HepG2 (cell line): Measurements from ENCODE around the gene GCNT2. TPM values are rescaled to one million over a fixed set of nuclear protein-coding genes. Genes with fewer than 3 reads are reported as not detected.

Experiments
- ATAC-seq: fragments of 200-7000 bp; cut with Tn5 transposase; 3 replicates; pipeline ENCODE4 v1.9.1; 2020; ENCODE audit warnings: mild to moderate bottlenecking, moderate library complexity
- BruUV-seq: library from RNA; stranded (reverse); fragments of 400-500 nt; replicated peaks from 2 replicates; lab custom pipeline; 2021; lab: Mats Ljungman, UMichigan
- CTCF ChIA-PET: fragments of 300-600 bp; formaldehyde crosslinking; extraction: SDS; loops from one replicate; lab custom pipeline; 2021; ENCODE audit warnings: low total read pairs, inconsistent platforms, low intra/inter-chr PET ratio; lab: Yijun Ruan, JAX
- POLR2A ChIA-PET: fragments of 350-600 bp; sonication (Branson Sonifier 250); formaldehyde crosslinking; loops from one replicate; lab custom pipeline; 2020; ENCODE audit warnings: antibody characterized with exemption, inconsistent platforms; lab: Yijun Ruan, JAX
- DNase-seq: peaks from one replicate; pipeline ENCODE4 v3.0.0-alpha.2; 2015; ENCODE audit warnings: low spot score
- FAIRE-seq: peaks from 3 replicates; lab custom pipeline; 2011; peaks lifted over from hg19 to GRCh38; lab: Jason Lieb, UNC
- H2AFZ ChIP-seq: one replicate; pipeline ENCODE4 v1.6.1; 2011; ENCODE audit warnings: low read length, inconsistent platforms
- H3K27ac ChIP-seq: fragments of 300-600 bp; 3 replicates; pipeline ENCODE4 v1.8.0; 2011; ENCODE audit warnings: mixed run types, mild to moderate bottlenecking, mixed read lengths, low read length, inconsistent platforms; ENCODE audit not compliant: insufficient read depth; ENCODE audit errors: extremely low read length
- H3K27me3 ChIP-seq, 2 experiments: fragments of 200-600 bp in 1 of 2; 2 replicates in 1 of 2; 3 replicates in 1 of 2; pipeline versions ENCODE4 v1.6.0 to v1.8.0; 2011; ENCODE audit warnings: low read length in 2 of 2, mild to moderate bottlenecking in 2 of 2, moderate library complexity in 2 of 2, inconsistent platforms in 1 of 2; ENCODE audit not compliant: insufficient read depth in 2 of 2, control insufficient read depth in 1 of 2
- H3K36me3 ChIP-seq, 2 experiments: fragments of 200-600 bp in 1 of 2; replicated peaks in 1 of 2; 2 replicates in 1 of 2; 3 replicates in 1 of 2; pipeline versions ENCODE4 v1.5.1 to v1.8.0; 2011; ENCODE audit warnings: low read length in 2 of 2, inconsistent platforms in 1 of 2; ENCODE audit not compliant: insufficient read depth in 2 of 2, control insufficient read depth in 1 of 2
- H3K4me1 ChIP-seq: 2 replicates; pipeline ENCODE4 v1.5.1; 2012; ENCODE audit warnings: low read length, inconsistent platforms; ENCODE audit not compliant: insufficient read depth
- H3K4me2 ChIP-seq: 2 replicates; pipeline ENCODE4 v1.6.0; 2011; ENCODE audit warnings: low read depth, low read length, inconsistent platforms
- H3K4me3 ChIP-seq, 3 experiments: fragments of 200-600 bp in 1 of 3; sonication (generic), shearing (Covaris generic) in 1 of 3; replicated peaks in 1 of 3; 2 replicates each; pipeline ENCODE4 v1.5.1; 2011 to 2016; ENCODE audit warnings: low read length in 3 of 3, inconsistent platforms in 2 of 3, low read depth in 2 of 3, mild to moderate bottlenecking in 2 of 3, control low read depth in 1 of 3, mixed read lengths in 1 of 3; ENCODE audit not compliant: insufficient read depth in 1 of 3
- H3K79me2 ChIP-seq: one replicate; pipeline ENCODE4 v1.6.1; 2011; ENCODE audit warnings: low read length, inconsistent platforms; ENCODE audit not compliant: insufficient read depth
- H3K9ac ChIP-seq: 2 replicates; pipeline ENCODE4 v1.6.0; 2011; ENCODE audit warnings: mild to moderate bottlenecking, low read depth, low read length, inconsistent platforms; ENCODE audit not compliant: insufficient read depth
- H3K9me3 ChIP-seq: 2 replicates; pipeline ENCODE4 v1.5.1; 2012; ENCODE audit warnings: mild to moderate bottlenecking, low read length
- H4K20me1 ChIP-seq: 2 replicates; pipeline ENCODE4 v1.6.0; 2011; ENCODE audit warnings: inconsistent platforms, mild to moderate bottlenecking, low read length, moderate library complexity; ENCODE audit not compliant: insufficient read depth
- CBX1 ChIP-seq: IDR thresholded peaks from one replicate; pipeline ENCODE4 v1.6.1; 2016; ENCODE audit warnings: antibody characterized with exemption, low read depth
- JDP2 ChIP-seq: sonication (generic); formaldehyde crosslinking; IDR thresholded peaks from 2 replicates; pipeline ENCODE4 v1.8.1; 2022; ENCODE audit warnings: missing genetic modification reagents, borderline replicate concordance
- MYNN ChIP-seq: sonication (generic); formaldehyde crosslinking; IDR thresholded peaks from 2 replicates; pipeline ENCODE4 v1.4.0; 2020; ENCODE audit warnings: mild to moderate bottlenecking, low read depth, missing genetic modification reagents
- NRL ChIP-seq: sonication (generic); formaldehyde crosslinking; IDR thresholded peaks from 2 replicates; pipeline ENCODE4 v1.5.0; 2020; ENCODE audit warnings: missing genetic modification reagents, mild to moderate bottlenecking, moderate library complexity, borderline replicate concordance
- PCBP2 ChIP-seq: fragments of 200-400 bp; formaldehyde crosslinking; optimal IDR thresholded peaks from 2 replicates; pipeline ENCODE3; 2018; ENCODE audit warnings: low read length, low read depth; ENCODE audit not compliant: poor library complexity, severe bottlenecking
- RELA ChIP-seq: sonication (generic); formaldehyde crosslinking; IDR thresholded peaks from 2 replicates; pipeline ENCODE4 v1.4.0; 2020; ENCODE audit warnings: missing genetic modification reagents
- ZC3H13 ChIP-seq: sonication (generic); formaldehyde crosslinking; IDR thresholded peaks from 2 replicates; pipeline ENCODE4 v1.8.1; 2023; ENCODE audit warnings: mild to moderate bottlenecking, missing genetic modification reagents, moderate library complexity
- ZNF232 ChIP-seq: sonication (generic); formaldehyde crosslinking; IDR thresholded peaks from 2 replicates; pipeline ENCODE4 v1.4.0; 2020; ENCODE audit warnings: missing genetic modification reagents, borderline replicate concordance
- ZNF280D ChIP-seq: sonication (generic); formaldehyde crosslinking; IDR thresholded peaks from 2 replicates; pipeline ENCODE4 v1.5.1; 2020; ENCODE audit warnings: mild to moderate bottlenecking, missing genetic modification reagents
- ZNF337 ChIP-seq: sonication (generic); formaldehyde crosslinking; IDR thresholded peaks from 2 replicates; pipeline ENCODE4 v1.5.1; 2020; ENCODE audit warnings: missing genetic modification reagents, low read depth, mild to moderate bottlenecking, borderline replicate concordance
- WGBS: methylation state at CpG from one replicate; pipeline ENCODE4 v1.1.6; 2017; ENCODE audit warnings: low lambda C conversion rate; 5-methylcytosine and 5-hydroxymethylcytosine counted together
- in situ Hi-C: cut with HindIII; loops from 2 replicates; pipeline ENCODE4 v1.10.0; 2017; ENCODE audit warnings: low pct_unique_long_range_greater_than_20kb; ENCODE audit not compliant: extremely low pct_ligation_motif_present
- intact Hi-C: fragments of 100-400 bp; cut with micrococcal nuclease; formaldehyde crosslinking; loops from one replicate; pipeline ENCODE4 v1.10.0; 2022; ENCODE audit not compliant: unreplicated experiment
- polyA plus RNA-seq, 8 experiments: library from polyadenylated mRNA; depleted of rRNA in 3 of 8; stranded (reverse) in 7 of 8; unstranded in 1 of 8; fragments of >200 nt; fragmentation: Illumina TruSeq in 4 of 8; extraction: Trizol in 4 of 8; gene quantifications; 2 replicates each; pipeline versions ENCODE4 v1.2.1 to v1.2.3, GENCODE V29; 2011 to 2016; ENCODE audit warnings: low read depth in 4 of 8, missing spikeins in 1 of 8, mixed read lengths in 1 of 8; ENCODE audit not compliant: insufficient read depth in 1 of 8
- total RNA-seq, 5 experiments: library from RNA; depleted of rRNA; stranded (reverse); fragments of >200 nt; fragmentation: Illumina TruSeq; extraction: Trizol; gene quantifications; 2 replicates each; pipeline ENCODE4 v1.2.3, GENCODE V29; 2016; ENCODE audit warnings: low read depth in 1 of 5
- TF ChIP-seq, protein P1 (sequence below): IDR thresholded peaks from 2 replicates; pipeline ENCODE4 v1.6.1; 2018; ENCODE audit warnings: missing genetic modification reagents, mild to moderate bottlenecking, missing compliant biosample characterization
- TF ChIP-seq, protein P2 (sequence below): sonication (generic); formaldehyde crosslinking; IDR thresholded peaks from 2 replicates; pipeline ENCODE4 v1.8.0; 2022; ENCODE audit warnings: missing genetic modification reagents, mild to moderate bottlenecking, borderline replicate concordance
- TF ChIP-seq, protein P3 (sequence below): sonication (generic); formaldehyde crosslinking; IDR thresholded peaks from 2 replicates; pipeline ENCODE4 v1.5.1; 2020; ENCODE audit warnings: missing genetic modification reagents, mild to moderate bottlenecking, borderline replicate concordance

GCNT2 gene
- total and polyA plus RNA-seq, 2 of the 13 experiments (the other 11 are each of a cell fraction or from before 2014, with no cell fraction given), result 11.8 to 31.9 TPM

GRCh38 chr6:10586302-10586701 lies 65.2 kb downstream of the GCNT2 start:
- no peaks in the 10 kb centered on the region for H3K9me3 ChIP-seq
- FAIRE-seq, result no peak
- H3K4me2 ChIP-seq, result no peak overlapping the region

More at GRCh38 chr6:10586302-10586701, 65.2 kb downstream of the GCNT2 start:
- Histone ChIP-seq H3K9ac (no peak overlapping the region), H3K79me2 (no peaks in the 10 kb centered on the region), H4K20me1 (no peaks in the 10 kb centered on the region; the same call in none of the 2 replicates), H3K4me1 (peaks cover 27% of the 10 kb centered on the region), H3K4me3 (no peak overlapping the region), H3K27ac (no peak overlapping the region), H3K36me3 (no peaks in the 10 kb centered on the region; a peak in 1 of 5 replicates), H2AFZ (no peak overlapping the region), H3K27me3 (no peaks in the 10 kb centered on the region; a peak in 1 of 5 replicates)
- ATAC-seq (no peak), DNase-seq (no peak)
- in situ Hi-C loops, result no loop called here
- intact Hi-C loops, result no loop called here
- 95% methylated on average over 5 of the region's 5 CpGs for WGBS
- ChIA-PET POLR2A (no interaction called here), CTCF (no interaction called here)
- TF ChIP-seq ZNF337 (no peak), MYNN (CRISPR knock-in tag) (no peak), NRL (CRISPR knock-in tag) (no peak), CBX1 (no peak), ZC3H13 (CRISPR knock-in tag) (no peak), ZNF280D (no peak), PCBP2 (no peak), RELA (CRISPR knock-in tag) (no peak), JDP2 (CRISPR knock-in tag) (no peak), ZNF232 (no peak)
- TF ChIP-seq, protein P1, sequence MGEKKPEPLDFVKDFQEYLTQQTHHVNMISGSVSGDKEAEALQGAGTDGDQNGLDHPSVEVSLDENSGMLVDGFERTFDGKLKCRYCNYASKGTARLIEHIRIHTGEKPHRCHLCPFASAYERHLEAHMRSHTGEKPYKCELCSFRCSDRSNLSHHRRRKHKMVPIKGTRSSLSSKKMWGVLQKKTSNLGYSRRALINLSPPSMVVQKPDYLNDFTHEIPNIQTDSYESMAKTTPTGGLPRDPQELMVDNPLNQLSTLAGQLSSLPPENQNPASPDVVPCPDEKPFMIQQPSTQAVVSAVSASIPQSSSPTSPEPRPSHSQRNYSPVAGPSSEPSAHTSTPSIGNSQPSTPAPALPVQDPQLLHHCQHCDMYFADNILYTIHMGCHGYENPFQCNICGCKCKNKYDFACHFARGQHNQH, result no peak
- TF ChIP-seq, protein P2, sequence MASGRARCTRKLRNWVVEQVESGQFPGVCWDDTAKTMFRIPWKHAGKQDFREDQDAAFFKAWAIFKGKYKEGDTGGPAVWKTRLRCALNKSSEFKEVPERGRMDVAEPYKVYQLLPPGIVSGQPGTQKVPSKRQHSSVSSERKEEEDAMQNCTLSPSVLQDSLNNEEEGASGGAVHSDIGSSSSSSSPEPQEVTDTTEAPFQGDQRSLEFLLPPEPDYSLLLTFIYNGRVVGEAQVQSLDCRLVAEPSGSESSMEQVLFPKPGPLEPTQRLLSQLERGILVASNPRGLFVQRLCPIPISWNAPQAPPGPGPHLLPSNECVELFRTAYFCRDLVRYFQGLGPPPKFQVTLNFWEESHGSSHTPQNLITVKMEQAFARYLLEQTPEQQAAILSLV (CRISPR knock-in tag), result no peak
- TF ChIP-seq, protein P3, sequence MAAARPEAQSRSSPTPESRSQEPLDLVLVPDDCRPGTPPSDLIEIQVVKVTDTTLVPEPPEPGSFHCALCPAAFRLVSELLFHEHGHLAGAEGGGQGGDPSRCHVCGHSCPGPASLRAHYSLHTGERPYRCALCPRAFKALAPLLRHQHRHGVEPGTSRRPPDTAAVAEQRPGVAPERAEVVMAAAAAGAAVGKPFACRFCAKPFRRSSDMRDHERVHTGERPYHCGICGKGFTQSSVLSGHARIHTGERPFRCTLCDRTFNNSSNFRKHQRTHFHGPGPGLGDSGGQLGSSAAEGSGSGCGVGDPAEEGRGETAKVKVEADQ (CRISPR knock-in tag), result no peak
- BruUV-seq, result no TSS peak
